IMR-90 (cell line): ENCODE results near the gene CD244. TPM values are rescaled to one million over a fixed set of nuclear protein-coding genes. Genes with fewer than 3 reads are reported as not detected.

Source experiments
- ATAC-seq: fragments of 200-7000 bp; cut with Tn5 transposase; 2 replicates; pipeline ENCODE4 v1.9.1; 2020; ENCODE audit warnings: low read depth, mild to moderate bottlenecking, moderate library complexity
- BruUV-seq: library from RNA; stranded (reverse); fragments of 400-500 nt; replicated peaks from 2 replicates; lab custom pipeline; 2021; lab: Mats Ljungman, UMichigan
- CTCF ChIA-PET: fragments of 300-600 bp; formaldehyde crosslinking; extraction: SDS; loops from one replicate; lab custom pipeline; 2021; ENCODE audit warnings: antibody characterized with exemption; lab: Yijun Ruan, JAX
- POLR2A ChIA-PET: fragments of 300-600 bp; sonication (Branson Sonifier 250); formaldehyde crosslinking; loops from one replicate; lab custom pipeline; 2022; ENCODE audit warnings: antibody characterized with exemption; ENCODE audit not compliant: unreplicated experiment; lab: Charles Lee
- DNase-seq: peaks from one replicate; pipeline ENCODE4 v3.0.0; 2013
- H2AFZ ChIP-seq: replicated peaks from 2 replicates; pipeline ENCODE3; 2013; ENCODE audit warnings: low read length, mild to moderate bottlenecking; ENCODE audit not compliant: poor library complexity
- H2AK5ac ChIP-seq: 2 replicates; pipeline ENCODE4 v1.6.1; 2013; ENCODE audit warnings: low read depth, low read length, inconsistent platforms
- H2AK9ac ChIP-seq: replicated peaks from 2 replicates; pipeline ENCODE3; 2013; ENCODE audit warnings: mild to moderate bottlenecking, low read depth, low read length, moderate library complexity; ENCODE audit not compliant: poor library complexity
- H2BK120ac ChIP-seq: 2 replicates; pipeline ENCODE4 v1.6.1; 2013; ENCODE audit warnings: low read depth, low read length, inconsistent platforms
- H2BK15ac ChIP-seq: 3 replicates; pipeline ENCODE4 v1.6.1; 2013; ENCODE audit warnings: low read depth, low read length, inconsistent platforms
- H2BK20ac ChIP-seq: 2 replicates; pipeline ENCODE4 v1.6.1; 2013; ENCODE audit warnings: low read depth, mild to moderate bottlenecking, inconsistent platforms, low read length, moderate library complexity
- H2BK5ac ChIP-seq: 2 replicates; pipeline ENCODE4 v1.6.1; 2013; ENCODE audit warnings: mild to moderate bottlenecking, low read depth, low read length, inconsistent platforms; ENCODE audit not compliant: poor library complexity, severe bottlenecking
- H3K14ac ChIP-seq: replicated peaks from 2 replicates; pipeline ENCODE4 v1.6.1; 2013; ENCODE audit warnings: low read depth, low read length, inconsistent platforms
- H3K18ac ChIP-seq: 2 replicates; pipeline ENCODE4 v1.6.1; 2013; ENCODE audit warnings: low read depth, low read length, control low read depth
- H3K23ac ChIP-seq: 2 replicates; pipeline ENCODE4 v1.6.1; 2013; ENCODE audit warnings: low read depth, low read length, inconsistent platforms
- H3K27ac ChIP-seq: 2 replicates; pipeline ENCODE4 v1.5.1; 2013; ENCODE audit warnings: mild to moderate bottlenecking, control low read depth, low read length; ENCODE audit not compliant: insufficient read depth
- H3K27me3 ChIP-seq: 2 replicates; pipeline ENCODE4 v1.6.1; 2013; ENCODE audit warnings: low read length; ENCODE audit not compliant: control insufficient read depth, insufficient read depth
- H3K36me3 ChIP-seq: 2 replicates; pipeline ENCODE4 v1.6.1; 2013; ENCODE audit warnings: low read length, mixed read lengths; ENCODE audit not compliant: control insufficient read depth, insufficient read depth
- H3K4ac ChIP-seq: 2 replicates; pipeline ENCODE4 v1.6.1; 2013; ENCODE audit warnings: low read depth, low read length, inconsistent platforms
- H3K4me1 ChIP-seq: 2 replicates; pipeline ENCODE4 v1.6.1; 2013; ENCODE audit warnings: low read length, mixed read lengths; ENCODE audit not compliant: control insufficient read depth, insufficient read depth
- H3K4me2 ChIP-seq: 2 replicates; pipeline ENCODE4 v1.6.1; 2013; ENCODE audit warnings: low read depth, mild to moderate bottlenecking, control low read depth, low read length, moderate library complexity
- H3K4me3 ChIP-seq: 2 replicates; pipeline ENCODE4 v1.5.1; 2013; ENCODE audit warnings: low read depth, mild to moderate bottlenecking, control low read depth, low read length, moderate library complexity; ENCODE audit not compliant: insufficient read depth
- H3K56ac ChIP-seq: 2 replicates; pipeline ENCODE4 v1.6.1; 2013; ENCODE audit warnings: low read length, inconsistent platforms; ENCODE audit not compliant: insufficient read depth; ENCODE audit errors: extremely low read depth
- H3K79me1 ChIP-seq, 2 experiments: 2 replicates each; pipeline ENCODE4 v1.6.1; 2013; ENCODE audit warnings: low read length in 2 of 2, inconsistent platforms in 1 of 2, low read depth in 1 of 2
- H3K9ac ChIP-seq: 2 replicates; pipeline ENCODE4 v1.6.1; 2013; ENCODE audit warnings: low read depth, low read length, control low read depth
- H3K9me1 ChIP-seq: 2 replicates; pipeline ENCODE4 v1.6.1; 2013; ENCODE audit warnings: low read length, inconsistent platforms; ENCODE audit not compliant: insufficient read depth
- H3K9me3 ChIP-seq: 2 replicates; pipeline ENCODE4 v1.6.1; 2013; ENCODE audit warnings: low read length; ENCODE audit not compliant: control insufficient read depth, insufficient read depth
- H4K20me1 ChIP-seq: 2 replicates; pipeline ENCODE4 v1.6.1; 2013; ENCODE audit warnings: low read length, inconsistent platforms; ENCODE audit not compliant: insufficient read depth
- H4K5ac ChIP-seq: 2 replicates; pipeline ENCODE4 v1.6.1; 2013; ENCODE audit warnings: mild to moderate bottlenecking, low read depth, low read length, control low read depth
- H4K8ac ChIP-seq, 2 experiments: 2 replicates each; pipeline ENCODE4 v1.6.1; 2013; ENCODE audit warnings: low read depth in 2 of 2, low read length in 2 of 2, control low read depth in 1 of 2, inconsistent platforms in 1 of 2
- H4K91ac ChIP-seq: 2 replicates; pipeline ENCODE4 v1.6.1; 2013; ENCODE audit warnings: low read depth, low read length, inconsistent platforms; ENCODE audit not compliant: insufficient read depth
- CEBPB ChIP-seq: IDR thresholded peaks from 2 replicates; pipeline ENCODE4 v1.6.1; 2012; ENCODE audit warnings: low read depth, low read length, improper control_type of control experiment
- CHD1 ChIP-seq: IDR thresholded peaks from 2 replicates; pipeline ENCODE4 v1.6.1; 2012; ENCODE audit warnings: low read depth, low read length, improper control_type of control experiment
- FOS ChIP-seq: fragments of 150-350 bp; IDR thresholded peaks from 2 replicates; pipeline ENCODE4 v1.6.1; 2016; ENCODE audit warnings: low read depth, low read length
- MAFK ChIP-seq: IDR thresholded peaks from 2 replicates; pipeline ENCODE4 v1.6.1; 2012; ENCODE audit warnings: low read depth, low read length, improper control_type of control experiment
- MAZ ChIP-seq: IDR thresholded peaks from 2 replicates; pipeline ENCODE4 v1.6.1; 2012; ENCODE audit warnings: low read depth, mild to moderate bottlenecking, low read length, improper control_type of control experiment, moderate library complexity, borderline replicate concordance
- MXI1 ChIP-seq: IDR thresholded peaks from 2 replicates; pipeline ENCODE4 v1.6.1; 2012; ENCODE audit warnings: low read depth, mild to moderate bottlenecking, low read length, moderate library complexity, borderline replicate concordance
- NFE2L2 ChIP-seq: fragments of 150-350 bp; IDR thresholded peaks from 2 replicates; pipeline ENCODE4 v1.6.1; 2016; ENCODE audit warnings: low read depth, mild to moderate bottlenecking, low read length
- POLR2A ChIP-seq: IDR thresholded peaks from 2 replicates; pipeline ENCODE4 v1.6.1; 2012; ENCODE audit warnings: mild to moderate bottlenecking, low read depth, low read length
- RAD21 ChIP-seq: IDR thresholded peaks from 2 replicates; pipeline ENCODE4 v1.6.1; 2012; ENCODE audit warnings: low read length, improper control_type of control experiment
- RCOR1 ChIP-seq: IDR thresholded peaks from 2 replicates; pipeline ENCODE4 v1.6.1; 2012; ENCODE audit warnings: mild to moderate bottlenecking, low read length, improper control_type of control experiment; ENCODE audit not compliant: insufficient replicate concordance
- SMC3 ChIP-seq: fragments of 150-350 bp; IDR thresholded peaks from 2 replicates; pipeline ENCODE4 v1.6.1; 2016; ENCODE audit warnings: low read depth, mild to moderate bottlenecking, antibody characterized with exemption, low read length, moderate library complexity
- WGBS, 2 experiments: methylation state at CpG; one replicate each; pipeline versions ENCODE4 v1.1.5 to v1.1.7; 2013; ENCODE audit warnings: missing lambda C conversion rate in 2 of 2; ENCODE audit not compliant: insufficient read length in 1 of 2; ENCODE audit errors: extremely low coverage in 2 of 2; 5-methylcytosine and 5-hydroxymethylcytosine counted together
- dilution Hi-C: fragments of 300-500 bp; cut with HindIII; formaldehyde crosslinking; loops from one replicate; pipeline ENCODE4 v1.14.3; 2018; ENCODE audit warnings: low sequenced_read_pairs; ENCODE audit not compliant: unreplicated experiment
- in situ Hi-C: fragments of 300-500 bp; cut with MboI; formaldehyde crosslinking; loops from 3 replicates; pipeline ENCODE4 v1.14.3; 2019; ENCODE audit warnings: low sequenced_read_pairs, inconsistent platforms, mixed read lengths
- intact Hi-C: fragments of 100-400 bp; cut with micrococcal nuclease; formaldehyde crosslinking; loops from 2 replicates; pipeline ENCODE4 v1.10.0; 2022
- polyA plus RNA-seq, 3 experiments: library from polyadenylated mRNA; depleted of rRNA; stranded (reverse); fragments of >200 nt; gene quantifications; 2 replicates each; pipeline ENCODE4 v1.2.3, GENCODE V29; 2012; ENCODE audit warnings: low replicate concordance in 1 of 3
- total RNA-seq: library from RNA; depleted of rRNA; stranded (reverse); fragments of >200 nt; gene quantifications from 2 replicates; pipeline ENCODE4 v1.2.3, GENCODE V29; 2012
- TF ChIP-seq, protein P1 (sequence below): fragments of 150-350 bp; IDR thresholded peaks from 2 replicates; pipeline ENCODE4 v1.6.1; 2016; ENCODE audit warnings: low read depth, mild to moderate bottlenecking, low read length, moderate library complexity, borderline replicate concordance
- TF ChIP-seq, protein P2 (sequence below): conservative IDR thresholded peaks from 2 replicates; pipeline ENCODE4 v1.5.1; 2012; ENCODE audit warnings: mild to moderate bottlenecking, low read depth, low read length, improper control_type of control experiment
- TF ChIP-seq, protein P3 (sequence below): fragments of 150-350 bp; IDR thresholded peaks from 2 replicates; pipeline ENCODE4 v1.6.1; 2017; ENCODE audit warnings: mild to moderate bottlenecking, antibody characterized with exemption, low read length, low read depth

The CD244 gene
- total and polyA plus RNA-seq, 2 of the 4 experiments (the other 2 are of a cell fraction) = not detected

DNA sequence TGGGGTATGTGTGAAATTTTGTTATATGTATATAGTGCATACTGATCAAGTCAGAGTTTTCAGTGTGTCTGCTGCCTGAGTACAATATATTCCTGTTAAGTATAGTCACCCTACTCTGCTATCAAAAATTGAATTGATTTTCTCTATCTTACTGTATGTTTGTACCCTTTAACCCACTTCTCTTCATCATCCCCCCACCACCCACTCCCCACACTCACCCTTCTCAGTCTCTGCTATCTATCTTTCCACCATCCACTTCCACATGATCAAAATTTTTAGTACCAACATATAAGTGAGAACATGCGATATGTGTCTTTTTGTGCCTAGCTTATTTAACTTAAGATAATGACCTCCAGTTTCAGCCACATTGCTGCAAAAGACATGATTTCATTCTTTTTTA, 62.5 kb downstream of the CD244 start:
- intact Hi-C loops = no loop called here
- dilution Hi-C loops = no loop called here
- H2BK5ac ChIP-seq = no peak overlapping the region
- no peak overlapping the region for H3K4me3 ChIP-seq
- H3K4me2 ChIP-seq = no peak overlapping the region
- no peak overlapping the region for H3K18ac ChIP-seq
- H3K23ac ChIP-seq = no peak overlapping the region
- no peak overlapping the region for H2AFZ ChIP-seq
- H3K36me3 ChIP-seq = no peaks in the 10 kb centered on the region
- H2BK120ac ChIP-seq = no peak overlapping the region
- TF ChIP-seq SMC3 (no peak), CEBPB (no peak), MXI1 (no peak), CHD1 (no peak), MAFK (no peak), RCOR1 (no peak), RAD21 (no peak), MAZ (no peak), POLR2A (no peak), NFE2L2 (no peak), FOS (no peak)
- TF ChIP-seq, protein P1, sequence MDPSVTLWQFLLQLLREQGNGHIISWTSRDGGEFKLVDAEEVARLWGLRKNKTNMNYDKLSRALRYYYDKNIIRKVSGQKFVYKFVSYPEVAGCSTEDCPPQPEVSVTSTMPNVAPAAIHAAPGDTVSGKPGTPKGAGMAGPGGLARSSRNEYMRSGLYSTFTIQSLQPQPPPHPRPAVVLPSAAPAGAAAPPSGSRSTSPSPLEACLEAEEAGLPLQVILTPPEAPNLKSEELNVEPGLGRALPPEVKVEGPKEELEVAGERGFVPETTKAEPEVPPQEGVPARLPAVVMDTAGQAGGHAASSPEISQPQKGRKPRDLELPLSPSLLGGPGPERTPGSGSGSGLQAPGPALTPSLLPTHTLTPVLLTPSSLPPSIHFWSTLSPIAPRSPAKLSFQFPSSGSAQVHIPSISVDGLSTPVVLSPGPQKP = no peak
- TF ChIP-seq, protein P2, sequence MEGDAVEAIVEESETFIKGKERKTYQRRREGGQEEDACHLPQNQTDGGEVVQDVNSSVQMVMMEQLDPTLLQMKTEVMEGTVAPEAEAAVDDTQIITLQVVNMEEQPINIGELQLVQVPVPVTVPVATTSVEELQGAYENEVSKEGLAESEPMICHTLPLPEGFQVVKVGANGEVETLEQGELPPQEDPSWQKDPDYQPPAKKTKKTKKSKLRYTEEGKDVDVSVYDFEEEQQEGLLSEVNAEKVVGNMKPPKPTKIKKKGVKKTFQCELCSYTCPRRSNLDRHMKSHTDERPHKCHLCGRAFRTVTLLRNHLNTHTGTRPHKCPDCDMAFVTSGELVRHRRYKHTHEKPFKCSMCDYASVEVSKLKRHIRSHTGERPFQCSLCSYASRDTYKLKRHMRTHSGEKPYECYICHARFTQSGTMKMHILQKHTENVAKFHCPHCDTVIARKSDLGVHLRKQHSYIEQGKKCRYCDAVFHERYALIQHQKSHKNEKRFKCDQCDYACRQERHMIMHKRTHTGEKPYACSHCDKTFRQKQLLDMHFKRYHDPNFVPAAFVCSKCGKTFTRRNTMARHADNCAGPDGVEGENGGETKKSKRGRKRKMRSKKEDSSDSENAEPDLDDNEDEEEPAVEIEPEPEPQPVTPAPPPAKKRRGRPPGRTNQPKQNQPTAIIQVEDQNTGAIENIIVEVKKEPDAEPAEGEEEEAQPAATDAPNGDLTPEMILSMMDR = no peak
- TF ChIP-seq, protein P3, sequence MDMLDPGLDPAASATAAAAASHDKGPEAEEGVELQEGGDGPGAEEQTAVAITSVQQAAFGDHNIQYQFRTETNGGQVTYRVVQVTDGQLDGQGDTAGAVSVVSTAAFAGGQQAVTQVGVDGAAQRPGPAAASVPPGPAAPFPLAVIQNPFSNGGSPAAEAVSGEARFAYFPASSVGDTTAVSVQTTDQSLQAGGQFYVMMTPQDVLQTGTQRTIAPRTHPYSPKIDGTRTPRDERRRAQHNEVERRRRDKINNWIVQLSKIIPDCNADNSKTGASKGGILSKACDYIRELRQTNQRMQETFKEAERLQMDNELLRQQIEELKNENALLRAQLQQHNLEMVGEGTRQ = no peak
- DNase-seq = no peak
- H3K4ac ChIP-seq = no peak overlapping the region
- no peaks in the 10 kb centered on the region for H4K20me1 ChIP-seq
- no peak overlapping the region for H2BK15ac ChIP-seq
- H3K9me1 ChIP-seq = no peaks in the 10 kb centered on the region
- H3K9ac ChIP-seq = no peak overlapping the region
- no peak overlapping the region for H3K14ac ChIP-seq
- in situ Hi-C loops = no loop called here
- no peak overlapping the region for H3K56ac ChIP-seq
- CTCF ChIA-PET = no interaction called here
- BruUV-seq = no TSS peak
- H3K4me1 ChIP-seq = no peaks in the 10 kb centered on the region
- WGBS, 2 experiments = no CpG with 5 or more reads among the region's 1 CpG
- no peaks in the 10 kb centered on the region for H3K9me3 ChIP-seq
- H2AK9ac ChIP-seq = no peak overlapping the region
- no peaks in the 10 kb centered on the region for H3K27me3 ChIP-seq
- H2BK20ac ChIP-seq = no peak overlapping the region
- no peak overlapping the region for H4K8ac ChIP-seq
- no peak overlapping the region for H3K27ac ChIP-seq
- no peak for ATAC-seq
- no peak overlapping the region for H4K91ac ChIP-seq
- H3K79me1 ChIP-seq = no peaks in the 10 kb centered on the region
- H4K5ac ChIP-seq = no peak overlapping the region
- H2AK5ac ChIP-seq = no peak overlapping the region
- POLR2A ChIA-PET = no interaction called here
